Epithelial cell of esophagus (primary cell): ENCODE results near the gene TMEM178B.

Experiments
- DNase-seq: peaks from one replicate; pipeline ENCODE4 v3.0.0; 2010; ENCODE audit warnings: low read depth
- H3K4me3 ChIP-seq: 2 replicates; pipeline ENCODE4 v1.5.1; 2011; ENCODE audit warnings: mild to moderate bottlenecking, low read length, control low read depth
- TF ChIP-seq, protein P1 (sequence below): IDR thresholded peaks from 2 replicates; pipeline ENCODE4 v1.5.1; 2011; ENCODE audit warnings: low read depth, mild to moderate bottlenecking, low read length, control low read depth, inconsistent platforms; ENCODE audit not compliant: insufficient read depth; ENCODE audit errors: missing control alignments

Gene TMEM178B

DNA sequence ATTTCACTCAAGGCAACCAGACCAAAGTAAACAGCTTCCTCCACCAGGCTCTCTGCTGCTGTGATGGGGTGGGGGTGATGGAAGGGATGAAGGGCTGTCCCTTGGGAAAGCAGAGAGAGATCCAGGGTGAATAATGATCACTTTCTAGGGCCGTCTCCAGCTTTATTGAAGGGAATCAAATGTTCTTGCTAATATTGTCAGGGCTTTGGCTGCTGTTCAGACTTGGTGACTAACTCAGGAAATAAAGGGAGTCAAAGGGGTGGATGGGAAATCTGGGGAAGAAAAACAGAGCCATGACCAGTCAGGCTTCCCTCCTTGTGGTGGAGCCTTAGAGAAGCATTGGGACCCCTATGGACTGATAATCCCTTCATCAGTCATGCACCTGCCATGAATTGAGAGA lies 281.2 kb downstream of the TMEM178B start:
- DNase-seq = no peak
- H3K4me3 ChIP-seq = no peak overlapping the region
- TF ChIP-seq, protein P1, sequence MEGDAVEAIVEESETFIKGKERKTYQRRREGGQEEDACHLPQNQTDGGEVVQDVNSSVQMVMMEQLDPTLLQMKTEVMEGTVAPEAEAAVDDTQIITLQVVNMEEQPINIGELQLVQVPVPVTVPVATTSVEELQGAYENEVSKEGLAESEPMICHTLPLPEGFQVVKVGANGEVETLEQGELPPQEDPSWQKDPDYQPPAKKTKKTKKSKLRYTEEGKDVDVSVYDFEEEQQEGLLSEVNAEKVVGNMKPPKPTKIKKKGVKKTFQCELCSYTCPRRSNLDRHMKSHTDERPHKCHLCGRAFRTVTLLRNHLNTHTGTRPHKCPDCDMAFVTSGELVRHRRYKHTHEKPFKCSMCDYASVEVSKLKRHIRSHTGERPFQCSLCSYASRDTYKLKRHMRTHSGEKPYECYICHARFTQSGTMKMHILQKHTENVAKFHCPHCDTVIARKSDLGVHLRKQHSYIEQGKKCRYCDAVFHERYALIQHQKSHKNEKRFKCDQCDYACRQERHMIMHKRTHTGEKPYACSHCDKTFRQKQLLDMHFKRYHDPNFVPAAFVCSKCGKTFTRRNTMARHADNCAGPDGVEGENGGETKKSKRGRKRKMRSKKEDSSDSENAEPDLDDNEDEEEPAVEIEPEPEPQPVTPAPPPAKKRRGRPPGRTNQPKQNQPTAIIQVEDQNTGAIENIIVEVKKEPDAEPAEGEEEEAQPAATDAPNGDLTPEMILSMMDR = no peak

DNA sequence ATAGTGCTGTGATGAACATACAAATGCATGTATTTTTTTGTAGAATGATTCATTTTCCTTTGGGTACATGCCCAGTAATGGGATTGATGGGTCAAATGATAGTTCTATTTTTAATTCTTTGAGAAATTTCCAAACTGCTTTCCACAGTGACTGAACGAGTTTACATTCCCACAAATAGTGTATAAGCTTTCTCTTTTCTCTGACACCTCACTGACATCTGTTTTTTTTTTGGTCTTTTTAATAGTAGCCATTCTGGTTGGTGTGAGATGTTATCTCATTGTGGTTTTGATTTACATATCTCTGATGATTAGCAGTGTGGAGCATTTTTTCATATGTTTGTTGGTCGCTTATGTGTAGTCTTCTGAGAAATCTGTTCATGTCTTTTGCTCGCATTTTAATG lies 282.3 kb downstream of the TMEM178B start:
- DNase-seq = no peak
- TF ChIP-seq, protein P1 = no peak
- no peak overlapping the region for H3K4me3 ChIP-seq

DNA sequence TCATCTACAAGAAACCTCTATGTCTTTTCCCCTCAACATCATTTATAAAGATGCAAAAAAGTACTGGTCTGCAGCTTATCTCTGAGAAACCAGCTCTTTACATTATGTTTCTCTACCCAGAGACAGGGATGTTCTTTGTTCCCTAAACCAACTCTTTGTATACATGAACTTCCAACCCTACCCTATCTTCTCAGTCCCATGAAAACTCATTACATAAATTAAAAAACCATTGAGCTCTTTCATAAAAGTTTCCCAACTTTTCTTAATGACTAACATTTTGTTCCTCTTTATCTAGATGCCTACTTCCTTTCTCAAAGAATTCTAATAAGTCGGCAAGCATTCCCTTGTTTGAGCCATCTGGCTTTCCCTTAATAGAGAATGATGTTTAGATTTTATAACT lies 284.5 kb downstream of the TMEM178B start:
- TF ChIP-seq, protein P1 = no peak
- no peak overlapping the region for H3K4me3 ChIP-seq
- DNase-seq = no peak

DNA sequence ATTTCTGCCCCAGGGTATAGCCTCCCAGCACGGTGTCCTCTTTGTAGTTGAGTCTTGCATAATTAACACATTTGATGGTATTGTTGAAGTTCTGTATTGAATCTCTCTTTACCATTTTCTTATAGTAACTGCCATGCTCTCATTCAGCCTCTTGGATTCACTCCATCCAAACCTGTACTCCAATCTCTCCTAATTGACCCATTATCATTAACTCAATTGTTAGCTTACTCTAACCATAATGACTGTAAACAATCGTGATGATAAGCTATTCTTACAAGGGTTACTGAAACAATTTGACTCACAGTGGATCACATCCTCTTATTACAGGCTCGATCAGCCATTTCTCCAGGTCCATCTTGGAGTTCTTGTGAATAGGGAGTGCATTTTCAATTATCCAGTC lies 285.4 kb downstream of the TMEM178B start:
- TF ChIP-seq, protein P1 = no peak
- DNase-seq = no peak
- H3K4me3 ChIP-seq = no peak overlapping the region

GRCh38 chr7:141359740-141360415 lies 286.0 kb downstream of the TMEM178B start:
- TF ChIP-seq, protein P1 = no peak
- no peak for DNase-seq

DNA sequence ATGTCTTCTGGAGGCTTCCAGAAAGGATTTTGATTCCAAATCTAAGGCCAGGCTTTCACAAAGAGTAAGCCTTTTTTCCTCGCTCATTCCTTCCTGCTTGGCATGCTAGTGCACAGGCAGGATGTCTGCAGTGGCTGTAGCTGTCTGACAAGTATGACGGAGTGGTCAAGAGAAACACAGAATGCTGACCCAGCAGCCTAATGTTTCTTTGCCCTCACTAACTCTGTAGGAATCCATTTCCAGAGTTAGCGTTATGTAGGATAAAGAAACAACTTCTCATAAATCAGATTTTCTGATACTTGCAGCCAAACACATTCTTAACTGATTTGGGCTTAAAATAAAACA lies 286.5 kb downstream of the TMEM178B start:
- no peak overlapping the region for H3K4me3 ChIP-seq
- DNase-seq = no peak

More at GRCh38 chr7:141359740-141360415, 286.0 kb downstream of the TMEM178B start:
- no peak overlapping the region for H3K4me3 ChIP-seq

More for the DNA sequence above, 286.5 kb downstream of the TMEM178B start:
- TF ChIP-seq, protein P1 = no peak
